Left renal cortex interstitium (tissue), 4 donors: ENCODE measurements around the gene PDZD8. TPM values are rescaled to one million over a fixed set of nuclear protein-coding genes. Genes with fewer than 3 reads are reported as not detected.
"Not testable (repeated sequence)": the region's sequence is repeated elsewhere in the genome, so short reads cannot be mapped to it uniquely, and the experiment has no call there.

ENCODE experiments used
- DNase-seq, 4 donors: peaks; one replicate each; pipeline ENCODE4 v3.0.0-alpha.2; 2013; ENCODE audit warnings: low read depth in 4 of 4, low spot score in 2 of 4, missing footprints in 1 of 4
- polyA plus RNA-seq, 4 donors: library from polyadenylated mRNA; unstranded; fragments of 120-200 nt; gene quantifications; one replicate each; pipeline ENCODE4 v1.2.1, GENCODE V29; 2013; ENCODE audit not compliant: insufficient read length in 4 of 4

Gene PDZD8
- polyA plus RNA-seq, 4 donors, result 30.2 to 42.1 (median 38.3) TPM

- no peak for DNase-seq
Measured at GRCh38 chr10:117298219-117298618, 77.0 kb downstream of the PDZD8 start.

GRCh38 chr10:117294735-117295134 is 80.5 kb downstream of the PDZD8 start:
- no peak for DNase-seq

GRCh38 chr10:117294039-117294645 is 81.1 kb downstream of the PDZD8 start:
- DNase-seq, result no peak

- not testable (repeated sequence) for DNase-seq
Measured at GRCh38 chr10:117290872-117291271, 84.4 kb downstream of the PDZD8 start.

- DNase-seq, result no peak
Measured at GRCh38 chr10:117284716-117285494, 90.3 kb downstream of the PDZD8 start.

- DNase-seq, result no peak
Measured at GRCh38 chr10:117277675-117278074, 97.6 kb downstream of the PDZD8 start.

GRCh38 chr10:117275121-117275520 is 100.1 kb downstream of the PDZD8 start:
- DNase-seq, result no peak

- DNase-seq, result no peak
Measured at GRCh38 chr10:117274509-117274908, 100.7 kb downstream of the PDZD8 start.

- no peak for DNase-seq
Measured at GRCh38 chr10:117273980-117274379, 101.3 kb downstream of the PDZD8 start.

GRCh38 chr10:117272195-117273076 is 102.8 kb downstream of the PDZD8 start:
- DNase-seq, result no peak

GRCh38 chr10:117271427-117271826 is 103.8 kb downstream of the PDZD8 start:
- DNase-seq, result no peak

GRCh38 chr10:117268907-117269306 is 106.3 kb downstream of the PDZD8 start:
- no peak for DNase-seq

- no peak for DNase-seq
Measured at GRCh38 chr10:117268258-117268657, 107.0 kb downstream of the PDZD8 start.

- no peak for DNase-seq
Measured at GRCh38 chr10:117266812-117267211, 108.4 kb downstream of the PDZD8 start.

GRCh38 chr10:117266400-117266799 is 108.8 kb downstream of the PDZD8 start:
- DNase-seq, result no peak

- no peak for DNase-seq
Measured at GRCh38 chr10:117264782-117265181, 110.5 kb downstream of the PDZD8 start.

GRCh38 chr10:117262903-117263293 is 112.3 kb downstream of the PDZD8 start:
- DNase-seq, result no peak

GRCh38 chr10:117262291-117262902 is 112.8 kb downstream of the PDZD8 start:
- DNase-seq, result no peak

GRCh38 chr10:117261501-117261900 is 113.7 kb downstream of the PDZD8 start:
- DNase-seq, result no peak

- no peak for DNase-seq
Measured at GRCh38 chr10:117260084-117260483, 115.2 kb downstream of the PDZD8 start.

GRCh38 chr10:117259279-117259678 is 116.0 kb downstream of the PDZD8 start:
- no peak for DNase-seq
